ENCODE measurements around the gene SMIM32.

DNA sequence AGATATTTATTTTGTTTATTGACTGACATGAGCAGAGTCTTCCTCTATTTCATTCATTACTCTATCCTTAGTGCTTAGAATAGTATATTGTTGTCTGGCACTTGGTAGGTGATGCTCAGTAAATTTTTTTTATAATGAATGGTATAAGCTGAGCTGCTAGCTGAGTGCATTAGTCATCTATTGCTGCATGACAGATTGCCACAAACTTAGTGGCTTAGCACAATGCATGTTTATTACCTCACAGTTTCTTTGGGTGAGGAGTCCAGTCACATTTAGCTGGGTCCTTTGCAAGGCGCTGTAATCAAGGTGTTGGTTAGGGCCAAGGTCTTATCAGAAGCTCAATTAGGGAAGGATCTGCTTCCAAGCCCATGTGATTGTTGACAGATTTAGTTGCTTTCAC, 37.2 kb downstream of the SMIM32 start:
- no peak for TF ChIP-seq FOXP2 (optimal IDR thresholded peaks at IDR 0.05; ENCODE audit: control extremely low read depth, extremely low read length, insufficient read depth)
- no peak for TF ChIP-seq EZH2 (IDR thresholded peaks at IDR 0.05)
- TF ChIP-seq POLR2AphosphoS5 (IDR thresholded peaks at IDR 0.05; ENCODE audit: borderline replicate concordance, low read depth, low read length), result no peak
